Testis (tissue), 3 donors: ENCODE data around the gene GFRA1. TPM values are rescaled to one million over a fixed set of nuclear protein-coding genes. Genes with fewer than 3 reads are reported as not detected.

Experiments
- DNase-seq: peaks from one replicate; pipeline ENCODE4 v3.0.0-alpha.2; 2019
- H3K27ac ChIP-seq, 2 donors: fragments of 200-600 bp; sonication (generic); one replicate each; pipeline ENCODE4 v1.5.1; 2019
- H3K27me3 ChIP-seq: fragments of 200-600 bp; sonication (generic); one replicate; pipeline ENCODE4 v1.5.1; 2019
- H3K36me3 ChIP-seq: fragments of 200-600 bp; sonication (generic); one replicate; pipeline ENCODE4 v1.5.1; 2017; ENCODE audit warnings: low read depth; ENCODE audit errors: missing control alignments
- H3K4me1 ChIP-seq: fragments of 200-600 bp; sonication (generic); one replicate; pipeline ENCODE4 v1.5.1; 2019
- H3K4me3 ChIP-seq, 2 donors: fragments of 200-600 bp; sonication (generic); one replicate each; pipeline ENCODE4 v1.5.1; 2017 to 2019
- H3K9me3 ChIP-seq: fragments of 200-600 bp; sonication (generic); one replicate; pipeline ENCODE4 v1.5.1; 2017
- CTCF ChIP-seq, 3 experiments: fragments of 450-650 bp in 2 of 3; fragments of 200-600 bp in 1 of 3; sonication (generic) in 1 of 3; IDR thresholded peaks; one replicate each; pipeline ENCODE4 v1.5.1; 2016 to 2019; ENCODE audit warnings: antibody characterized with exemption in 3 of 3, mild to moderate bottlenecking in 2 of 3, moderate library complexity in 1 of 3
- POLR2A ChIP-seq: fragments of 450-650 bp; IDR thresholded peaks from one replicate; pipeline ENCODE4 v1.6.1; 2017; ENCODE audit warnings: antibody characterized with exemption, mild to moderate bottlenecking, moderate library complexity
- WGBS, 2 donors: methylation state at CpG; one replicate each; pipeline ENCODE4 v1.1.5; 2018; 5-methylcytosine and 5-hydroxymethylcytosine counted together
- intact Hi-C: fragments of 100-400 bp; cut with DNase I; formaldehyde crosslinking; loops from one replicate; pipeline ENCODE4 v1.15.1; 2023; ENCODE audit warnings: low total_unique reads
- polyA plus RNA-seq: library from polyadenylated mRNA; stranded (reverse); fragments of 350-450 nt; fragmentation: Illumina TruSeq; extraction: RNeasy Lipid Tissue Mini Kit (QIAGEN cat#74804); gene quantifications from one replicate; pipeline ENCODE4 v1.2.3, GENCODE V29; 2014; ENCODE audit warnings: low read depth, low replicate concordance; ENCODE audit not compliant: insufficient read depth
- total RNA-seq, 2 donors: library from RNA; depleted of rRNA; stranded (reverse); fragments of >200 nt; gene quantifications; one replicate each; pipeline ENCODE4 v1.2.3, GENCODE V29; 2016

Gene GFRA1
- total and polyA plus RNA-seq, 3 donors from 2014 or later: 8.6 to 23.8 (median 17.7) TPM

DNA sequence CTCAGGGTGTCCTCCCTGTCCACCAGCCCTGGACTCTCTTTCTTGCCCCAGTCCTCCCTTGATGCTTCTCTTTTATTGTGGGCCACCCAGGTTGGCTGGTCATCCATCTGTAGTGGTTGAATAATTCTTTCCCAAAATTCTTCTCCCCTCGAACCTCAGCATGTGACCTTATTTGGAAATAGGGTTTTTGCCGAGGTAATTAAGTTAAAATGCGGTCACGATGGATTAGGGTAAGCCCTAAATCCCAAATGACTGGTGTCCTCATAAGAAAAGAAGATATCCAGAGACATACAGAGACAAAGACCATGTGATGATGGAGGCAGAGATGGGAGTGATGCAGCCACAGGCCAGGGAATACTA lies 74.3 kb downstream of the GFRA1 start:
- TF ChIP-seq CTCF (IDR thresholded peaks at IDR 0.05) (no peak), POLR2A (no peak)
- Histone ChIP-seq H3K9me3 (no peaks in the 10 kb centered on the region), H3K4me3 (no peak overlapping the region), H3K27ac (no peak overlapping the region), H3K27me3 (no peaks in the 10 kb centered on the region), H3K4me1 (no peaks in the 10 kb centered on the region), H3K36me3 (no peaks in the 10 kb centered on the region)
- intact Hi-C loops: no loop called here
- DNase-seq: no peak
- 73 to 93% methylated on average over 4 of the region's 4 CpGs for WGBS, 2 donors

DNA sequence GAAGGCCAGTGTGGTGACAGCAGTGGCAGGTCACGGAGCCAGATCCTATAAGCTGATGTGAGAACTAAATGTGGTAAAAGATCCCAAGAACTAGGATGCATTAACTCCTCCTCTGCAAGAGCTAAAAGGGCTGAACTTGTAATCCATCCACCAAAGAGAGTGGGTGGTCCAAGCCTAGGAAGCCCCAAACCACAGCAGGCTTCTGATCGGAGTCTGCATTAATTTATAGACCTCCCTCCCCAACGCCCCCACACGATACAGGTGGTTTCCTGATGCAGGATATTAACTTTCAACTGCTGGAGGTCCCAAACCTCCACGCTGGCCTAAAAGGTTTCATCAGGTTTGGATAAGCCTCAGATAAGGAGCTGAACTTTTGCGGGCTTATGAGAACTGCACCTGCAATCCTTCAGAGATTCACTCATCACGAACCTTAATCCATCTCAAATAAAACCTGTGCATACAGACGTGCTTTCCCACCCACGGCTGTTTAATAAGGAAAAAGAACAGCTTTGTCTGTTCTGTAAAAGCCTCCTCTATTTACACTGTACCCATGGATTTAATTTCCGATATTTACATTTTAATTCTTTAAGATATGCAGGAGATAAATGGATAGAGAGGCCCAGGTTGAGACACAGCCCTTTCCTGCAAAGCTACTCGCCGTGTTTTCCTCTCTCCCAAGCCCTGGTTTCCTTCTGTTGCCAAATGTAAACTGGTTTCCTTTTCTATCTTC lies 74.9 kb downstream of the GFRA1 start:
- no peak for DNase-seq
- Histone ChIP-seq H3K36me3 (no peaks in the 10 kb centered on the region), H3K27ac (no peak overlapping the region), H3K4me3 (no peak overlapping the region), H3K9me3 (no peaks in the 10 kb centered on the region), H3K27me3 (no peaks in the 10 kb centered on the region), H3K4me1 (no peaks in the 10 kb centered on the region)
- 81 to 82% methylated on average over 12 of the region's 12 CpGs for WGBS, 2 donors
- no peak for TF ChIP-seq POLR2A
- TF ChIP-seq CTCF (IDR thresholded peaks at IDR 0.05): no peak
- intact Hi-C loops: no loop called here

DNA sequence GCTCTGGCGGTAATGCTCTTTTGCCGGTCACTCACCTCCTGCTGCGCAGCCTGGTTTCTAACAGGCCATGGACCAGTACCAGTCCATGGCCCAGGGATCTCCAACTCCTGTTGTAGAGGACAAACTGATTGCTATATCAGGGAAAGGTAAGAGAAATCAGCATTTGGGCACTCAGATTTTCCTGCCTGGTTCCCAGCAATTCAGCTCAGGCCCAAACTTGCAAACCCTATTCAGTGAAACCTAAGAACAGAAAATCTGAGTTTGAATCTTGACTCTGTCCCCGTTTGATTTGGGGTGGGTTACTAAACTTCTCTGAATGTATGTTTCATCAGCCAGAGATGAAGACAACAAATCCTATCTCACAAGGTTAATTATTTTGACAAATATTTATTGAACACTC lies 77.4 kb downstream of the GFRA1 start:
- Histone ChIP-seq H3K9me3 (no peaks in the 10 kb centered on the region), H3K36me3 (no peaks in the 10 kb centered on the region), H3K27ac (no peak overlapping the region), H3K27me3 (no peaks in the 10 kb centered on the region), H3K4me1 (no peaks in the 10 kb centered on the region), H3K4me3 (no peak overlapping the region)
- no peak for TF ChIP-seq CTCF (IDR thresholded peaks at IDR 0.05)
- TF ChIP-seq POLR2A: no peak
- WGBS, 2 donors: 86 to 96% methylated on average over 4 of the region's 4 CpGs
- intact Hi-C loops: no loop called here
- DNase-seq: no peak

GRCh38 chr10:116195039-116195438 lies 78.0 kb downstream of the GFRA1 start:
- no peaks in the 10 kb centered on the region for H3K27me3 ChIP-seq
- H3K4me1 ChIP-seq: no peaks in the 10 kb centered on the region
- no peak overlapping the region for H3K4me3 ChIP-seq
- TF ChIP-seq CTCF (IDR thresholded peaks at IDR 0.05): no peak
- TF ChIP-seq POLR2A: no peak
- H3K36me3 ChIP-seq: no peaks in the 10 kb centered on the region
- intact Hi-C loops: no loop called here
- no peak overlapping the region for H3K27ac ChIP-seq
- H3K9me3 ChIP-seq: no peaks in the 10 kb centered on the region
- WGBS, 2 donors: 91 to 95% methylated on average over 2 of the region's 2 CpGs
- no peak for DNase-seq

DNA sequence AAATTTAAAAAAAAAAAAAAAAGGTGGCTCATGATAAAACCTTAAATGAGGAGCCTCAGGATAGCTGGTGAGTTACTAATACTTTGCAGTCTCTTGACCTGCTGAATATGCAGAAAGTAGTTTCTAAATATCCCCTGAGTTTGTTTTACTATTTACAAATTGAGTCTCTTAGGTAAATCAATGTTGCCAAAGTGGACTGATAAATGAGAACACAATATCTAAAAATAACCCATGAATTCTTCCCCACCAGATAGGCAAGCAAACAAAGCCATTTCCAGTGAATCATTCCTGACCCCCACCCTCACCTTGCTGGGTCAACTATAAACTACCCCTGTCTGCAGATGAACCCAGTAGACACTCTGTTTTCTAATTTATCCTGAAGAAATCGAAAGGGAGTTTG lies 78.9 kb downstream of the GFRA1 start:
- WGBS, 2 donors: 82 to 89% methylated on average over 1 of the region's 1 CpG
- H3K9me3 ChIP-seq: no peaks in the 10 kb centered on the region
- no peaks in the 10 kb centered on the region for H3K4me1 ChIP-seq
- DNase-seq: no peak
- H3K4me3 ChIP-seq: no peak overlapping the region
- no peaks in the 10 kb centered on the region for H3K27me3 ChIP-seq
- no peaks in the 10 kb centered on the region for H3K36me3 ChIP-seq
- no peak overlapping the region for H3K27ac ChIP-seq
- intact Hi-C loops: no loop called here
- no peak for TF ChIP-seq POLR2A
- no peak for TF ChIP-seq CTCF (IDR thresholded peaks at IDR 0.05)
